ENCODE results near the gene APBB3. TPM values are rescaled to one million over a fixed set of nuclear protein-coding genes. Genes with fewer than 3 reads are reported as not detected.

APBB3 gene
- total RNA-seq, 1 experiment from 2014 or later = 22.7 TPM

DNA sequence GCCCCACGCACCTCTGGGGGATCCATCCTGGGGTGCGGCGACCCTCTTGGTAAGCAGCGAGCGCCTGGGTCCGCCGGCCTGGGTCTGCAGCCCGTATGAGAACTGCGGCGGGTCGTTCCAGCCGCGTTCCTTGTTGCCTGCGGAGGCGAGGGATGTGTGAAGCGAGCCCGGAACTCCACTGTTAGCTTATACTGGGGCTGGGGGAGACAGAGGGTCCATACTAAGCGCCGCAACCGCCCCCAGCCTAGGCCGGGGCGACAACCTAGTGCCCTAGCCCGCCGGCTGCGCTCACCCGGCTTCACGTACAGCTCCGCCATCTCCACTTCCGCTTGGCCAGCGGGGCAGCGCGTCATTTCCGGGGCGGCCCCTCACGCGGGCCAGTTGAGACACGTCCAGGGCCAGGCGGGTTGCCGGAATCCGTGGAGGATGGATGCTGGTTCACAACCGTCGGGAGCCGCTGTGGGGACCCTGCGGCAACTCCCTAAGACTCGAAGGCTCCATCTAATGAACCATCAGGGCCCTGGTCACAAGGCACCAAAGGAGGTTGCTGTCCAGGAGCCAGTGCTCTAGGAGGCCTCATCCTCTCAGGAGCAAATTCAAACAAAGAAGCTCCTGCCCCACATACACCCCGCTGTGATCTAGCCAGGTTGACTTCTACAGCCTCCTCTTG, 7.1 kb downstream of the APBB3 start, which contains the start of gene SRA1:
TSS of gene SRA1 (minus strand) at position 338 of the 670 bp plus-strand sequence. CDS start at position 317, 21 bp downstream.
- H3K27ac Mint-ChIP-seq (ENCODE audit: low read depth, unreplicated experiment) = peak within 1 kb of the TSS; percentile 91
- TF ChIP-seq, protein P1, sequence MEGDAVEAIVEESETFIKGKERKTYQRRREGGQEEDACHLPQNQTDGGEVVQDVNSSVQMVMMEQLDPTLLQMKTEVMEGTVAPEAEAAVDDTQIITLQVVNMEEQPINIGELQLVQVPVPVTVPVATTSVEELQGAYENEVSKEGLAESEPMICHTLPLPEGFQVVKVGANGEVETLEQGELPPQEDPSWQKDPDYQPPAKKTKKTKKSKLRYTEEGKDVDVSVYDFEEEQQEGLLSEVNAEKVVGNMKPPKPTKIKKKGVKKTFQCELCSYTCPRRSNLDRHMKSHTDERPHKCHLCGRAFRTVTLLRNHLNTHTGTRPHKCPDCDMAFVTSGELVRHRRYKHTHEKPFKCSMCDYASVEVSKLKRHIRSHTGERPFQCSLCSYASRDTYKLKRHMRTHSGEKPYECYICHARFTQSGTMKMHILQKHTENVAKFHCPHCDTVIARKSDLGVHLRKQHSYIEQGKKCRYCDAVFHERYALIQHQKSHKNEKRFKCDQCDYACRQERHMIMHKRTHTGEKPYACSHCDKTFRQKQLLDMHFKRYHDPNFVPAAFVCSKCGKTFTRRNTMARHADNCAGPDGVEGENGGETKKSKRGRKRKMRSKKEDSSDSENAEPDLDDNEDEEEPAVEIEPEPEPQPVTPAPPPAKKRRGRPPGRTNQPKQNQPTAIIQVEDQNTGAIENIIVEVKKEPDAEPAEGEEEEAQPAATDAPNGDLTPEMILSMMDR (IDR thresholded peaks at IDR 0.05; ENCODE audit: unreplicated experiment) = no peak
- ChIA-PET CTCF (interaction anchor here (0.5 to 4.5 kb wide), 11 partner anchors 9 to 236 kb away, joined by 3 to 27 read pairs (median 3); partner anchors contain the start of genes EIF4EBP3 and TMCO6), POLR2A (interaction anchor here (0.5 to 12.0 kb wide), 33 partner anchors 9 to 185 kb away, joined by 3 to 188 read pairs (median 5); partner anchors contain the start of genes ANKHD1, CD14, EIF4EBP3 and HARS1)
- H3K4me1 Mint-ChIP-seq (ENCODE audit: insufficient read depth, unreplicated experiment) = peaks cover 38% of the 10 kb centered on the region
- no peaks in the 10 kb centered on the region for H3K27me3 Mint-ChIP-seq (ENCODE audit: insufficient read depth, unreplicated experiment)
- no TSS peak for BruUV-seq (replicated peaks)
- H3K36me3 Mint-ChIP-seq (ENCODE audit: insufficient read depth, unreplicated experiment) = peaks cover 33% of the 10 kb centered on the region
- intact Hi-C loops (cut with micrococcal nuclease) = loop anchor here (5.0 kb wide), 1 partner anchor 160 kb away; no protein-coding TSS in a partner anchor
- DNase-seq (ENCODE audit: unreplicated experiment) = peak; percentile 96
- H3K4me3 Mint-ChIP-seq (ENCODE audit: unreplicated experiment) = peak within 1 kb of the TSS; percentile 87
- H3K9me3 Mint-ChIP-seq (ENCODE audit: unreplicated experiment) = no peaks in the 10 kb centered on the region

DNA sequence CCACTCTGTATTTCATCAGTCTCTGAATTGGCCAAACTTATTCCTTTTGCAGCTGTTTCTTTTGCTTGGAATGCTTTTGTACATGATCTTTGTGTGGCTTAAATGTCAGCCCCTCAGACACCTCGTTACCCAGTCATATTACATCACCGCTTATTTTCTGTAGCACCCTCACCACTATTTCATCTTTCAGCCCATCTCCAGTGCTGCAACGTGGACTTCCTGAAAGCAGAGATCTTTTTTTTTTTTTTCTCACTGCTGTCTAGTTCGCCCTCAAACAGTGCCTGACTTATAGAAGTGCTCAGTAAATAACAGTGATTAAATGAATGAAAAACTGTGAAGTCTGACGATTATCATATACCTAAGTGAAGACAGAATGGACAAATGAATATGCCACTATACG, 8.0 kb downstream of the APBB3 start:
- DNase-seq (ENCODE audit: unreplicated experiment) = no peak
- TSS peak; percentile 68 for BruUV-seq (replicated peaks)
- H3K27me3 Mint-ChIP-seq (ENCODE audit: insufficient read depth, unreplicated experiment) = no peaks in the 10 kb centered on the region
- peak overlapping the region; percentile 87 for H3K4me3 Mint-ChIP-seq (ENCODE audit: unreplicated experiment)
- intact Hi-C loops (cut with micrococcal nuclease) = loop anchor here (5.0 kb wide), 1 partner anchor 161 kb away; no protein-coding TSS in a partner anchor
- no peaks in the 10 kb centered on the region for H3K9me3 Mint-ChIP-seq (ENCODE audit: unreplicated experiment)
- POLR2A ChIA-PET = interaction anchor here (0.6 to 12.0 kb wide), 12 partner anchors 8 to 155 kb away, joined by 3 to 188 read pairs (median 7); partner anchors contain the start of genes ANKHD1, EIF4EBP3, HARS1 and HARS2
- peaks cover 42% of the 10 kb centered on the region for H3K36me3 Mint-ChIP-seq (ENCODE audit: insufficient read depth, unreplicated experiment)
- CTCF ChIA-PET = interaction anchor here (0.8 to 4.5 kb wide), 3 partner anchors 9 to 41 kb away, joined by 3 to 27 read pairs (median 3); partner anchors contain the start of gene EIF4EBP3
- peaks cover 38% of the 10 kb centered on the region for H3K4me1 Mint-ChIP-seq (ENCODE audit: insufficient read depth, unreplicated experiment)
- TF ChIP-seq, protein P1 (IDR thresholded peaks at IDR 0.05; ENCODE audit: unreplicated experiment) = no peak
- peak overlapping the region; percentile 91 for H3K27ac Mint-ChIP-seq (ENCODE audit: low read depth, unreplicated experiment)

DNA sequence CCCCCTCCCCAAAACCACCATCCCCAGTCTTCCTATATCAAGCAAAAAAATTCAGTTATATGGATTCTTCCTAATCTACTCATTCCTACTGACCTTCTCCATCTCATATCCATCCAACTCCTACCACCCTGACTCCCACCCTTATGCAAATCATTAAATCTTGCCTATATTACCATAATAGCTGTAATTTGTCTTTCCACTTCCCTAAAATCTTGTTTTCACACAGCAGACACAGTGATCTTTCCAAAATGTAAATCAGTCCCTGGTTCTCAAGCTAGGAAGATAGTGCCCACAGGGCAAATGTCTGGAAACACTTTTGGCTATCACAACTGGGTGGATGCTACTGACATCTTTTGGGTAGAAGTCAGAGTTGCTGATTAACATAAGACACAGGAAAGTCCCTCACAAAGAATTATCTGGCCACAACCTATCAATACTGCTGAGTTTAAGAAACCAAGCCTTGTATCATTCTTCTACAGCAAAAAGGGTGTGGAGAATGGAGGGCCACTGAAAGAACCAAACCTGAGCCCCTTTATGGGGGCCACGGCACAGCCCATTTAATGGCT, 8.6 kb downstream of the APBB3 start:
- CTCF ChIA-PET = interaction anchor here (0.7 to 4.5 kb wide), 2 partner anchors 8 to 1791 kb away, joined by 5 to 27 read pairs; partner anchors contain the start of gene EIF4EBP3
- peaks cover 48% of the 10 kb centered on the region for H3K36me3 Mint-ChIP-seq (ENCODE audit: insufficient read depth, unreplicated experiment)

More for the DNA sequence above, 8.6 kb downstream of the APBB3 start:
- POLR2A ChIA-PET = interaction anchor here (0.6 to 12.0 kb wide), 10 partner anchors 8 to 154 kb away, joined by 3 to 188 read pairs (median 4); partner anchors contain the start of genes ANKHD1, APBB3, EIF4EBP3 and HARS1
- no TSS peak for BruUV-seq (replicated peaks)
- H3K9me3 Mint-ChIP-seq (ENCODE audit: unreplicated experiment) = no peaks in the 10 kb centered on the region
- H3K4me1 Mint-ChIP-seq (ENCODE audit: insufficient read depth, unreplicated experiment) = peaks cover 38% of the 10 kb centered on the region
- peak overlapping the region; percentile 87 for H3K4me3 Mint-ChIP-seq (ENCODE audit: unreplicated experiment)
- intact Hi-C loops (cut with micrococcal nuclease) = loop anchor here (5.0 kb wide), 1 partner anchor 161 kb away; no protein-coding TSS in a partner anchor
- H3K27ac Mint-ChIP-seq (ENCODE audit: low read depth, unreplicated experiment) = peak overlapping the region; percentile 91
- no peaks in the 10 kb centered on the region for H3K27me3 Mint-ChIP-seq (ENCODE audit: insufficient read depth, unreplicated experiment)
- no peak for DNase-seq (ENCODE audit: unreplicated experiment)
- TF ChIP-seq, protein P1 (IDR thresholded peaks at IDR 0.05; ENCODE audit: unreplicated experiment) = no peak
